NCI-H146 (cell line): ENCODE results near the gene BRDT.
A peak's percentile ranks its signal among the peaks of the same experiment; 100 is the strongest.
"Not testable (repeated sequence)": the region's sequence is repeated elsewhere in the genome, so short reads cannot be mapped to it uniquely, and the experiment has no call there.

ENCODE experiments used
- DNase-seq: peaks from one replicate; lab custom pipeline; 2025; lab: John Stamatoyannopoulos, UW

Gene BRDT

GRCh38 chr1:91993256-91993655 is 44.1 kb downstream of the BRDT start:
- no peak for DNase-seq

DNA sequence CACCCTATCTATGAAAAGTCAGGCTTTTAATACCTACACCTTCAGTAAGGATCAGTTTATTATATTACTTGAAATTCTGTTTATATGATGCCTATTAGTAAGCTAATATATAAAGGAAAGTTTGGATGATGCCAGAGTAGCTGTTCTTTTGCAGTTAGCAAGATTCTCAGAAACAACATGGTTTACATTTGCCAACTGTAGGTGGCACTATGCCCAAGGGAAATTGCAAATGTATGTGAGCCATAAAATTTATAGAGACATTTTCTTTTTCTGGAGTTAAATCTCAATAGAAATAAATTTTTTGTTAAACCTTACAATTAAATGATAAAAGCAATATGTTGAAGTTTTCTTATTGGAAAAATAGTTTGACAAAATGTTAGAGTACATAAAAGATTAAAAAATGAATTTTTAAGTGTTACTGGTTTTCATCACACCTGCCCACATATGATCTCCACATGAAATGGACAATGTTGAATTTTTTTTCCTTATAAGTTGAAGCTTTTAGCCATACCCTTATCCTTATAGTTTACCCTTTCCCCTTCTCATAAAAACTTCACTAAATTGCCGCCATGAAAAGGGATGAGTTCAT is 48.5 kb downstream of the BRDT start:
- peak; percentile 46 for DNase-seq

DNA sequence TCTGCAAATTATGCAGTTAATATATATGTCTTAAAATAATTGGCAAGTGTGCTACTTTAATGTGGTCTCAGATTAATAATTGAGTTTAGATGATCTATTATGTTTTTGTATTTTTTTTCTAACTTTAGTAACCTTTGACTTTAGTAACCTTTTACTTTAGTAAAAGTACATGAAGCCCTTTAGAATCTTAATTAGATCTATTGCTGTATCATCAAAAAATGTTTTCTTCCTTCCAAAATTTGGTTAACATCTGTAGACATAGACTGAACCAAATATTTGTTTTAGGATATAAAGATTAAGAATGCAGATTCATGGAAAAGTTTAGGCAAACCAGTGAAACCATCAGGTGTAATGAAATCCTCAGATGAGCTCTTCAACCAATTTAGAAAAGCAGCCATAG is 54.9 kb downstream of the BRDT start:
- DNase-seq = no peak

DNA sequence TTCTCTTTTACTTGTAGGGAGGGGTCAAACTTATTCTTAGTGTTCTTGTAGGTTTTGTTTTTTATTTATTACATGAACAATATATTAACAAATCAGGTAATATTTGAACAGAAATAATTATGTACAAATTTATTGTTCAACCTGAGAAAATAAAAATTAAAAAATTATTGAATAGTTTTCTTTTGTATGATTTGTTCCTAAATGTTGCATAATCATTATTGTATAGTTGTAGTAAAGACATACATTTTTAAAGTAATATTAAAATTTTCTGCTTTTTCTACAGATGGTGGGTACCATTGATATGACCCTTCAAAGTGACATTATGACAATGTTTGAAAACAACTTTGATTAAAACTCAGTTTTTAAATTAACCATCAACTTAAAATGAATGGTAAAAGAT is 64.7 kb downstream of the BRDT start:
- DNase-seq = no peak

- DNase-seq = no peak
These were observed 67.6 kb downstream of the BRDT start for GRCh38 chr1:92016720-92017316.

GRCh38 chr1:92017656-92018055 is 68.5 kb downstream of the BRDT start:
- DNase-seq = no peak

DNA sequence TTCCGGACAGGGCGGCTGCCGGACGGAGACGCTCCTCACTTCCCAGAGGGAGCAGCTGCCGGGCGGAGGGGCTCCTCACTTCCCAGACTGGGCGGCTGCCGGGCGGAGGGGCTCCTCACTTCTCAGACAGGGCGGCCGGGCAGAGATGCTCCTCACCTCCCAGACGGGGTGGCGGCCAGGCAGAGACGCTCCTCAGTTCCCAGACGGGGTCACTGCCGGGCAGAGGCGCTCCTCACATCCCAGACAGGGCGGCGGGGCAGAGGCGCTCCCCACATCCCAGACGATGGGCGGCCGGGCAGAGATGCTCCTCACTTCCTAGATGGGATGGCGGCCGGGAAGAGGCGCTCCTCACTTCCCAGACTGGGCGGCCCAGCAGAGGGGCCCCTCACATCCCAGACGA is 76.8 kb downstream of the BRDT start:
- not testable (repeated sequence) for DNase-seq

- no peak for DNase-seq
These were observed 77.6 kb downstream of the BRDT start for GRCh38 chr1:92026806-92027205.

DNA sequence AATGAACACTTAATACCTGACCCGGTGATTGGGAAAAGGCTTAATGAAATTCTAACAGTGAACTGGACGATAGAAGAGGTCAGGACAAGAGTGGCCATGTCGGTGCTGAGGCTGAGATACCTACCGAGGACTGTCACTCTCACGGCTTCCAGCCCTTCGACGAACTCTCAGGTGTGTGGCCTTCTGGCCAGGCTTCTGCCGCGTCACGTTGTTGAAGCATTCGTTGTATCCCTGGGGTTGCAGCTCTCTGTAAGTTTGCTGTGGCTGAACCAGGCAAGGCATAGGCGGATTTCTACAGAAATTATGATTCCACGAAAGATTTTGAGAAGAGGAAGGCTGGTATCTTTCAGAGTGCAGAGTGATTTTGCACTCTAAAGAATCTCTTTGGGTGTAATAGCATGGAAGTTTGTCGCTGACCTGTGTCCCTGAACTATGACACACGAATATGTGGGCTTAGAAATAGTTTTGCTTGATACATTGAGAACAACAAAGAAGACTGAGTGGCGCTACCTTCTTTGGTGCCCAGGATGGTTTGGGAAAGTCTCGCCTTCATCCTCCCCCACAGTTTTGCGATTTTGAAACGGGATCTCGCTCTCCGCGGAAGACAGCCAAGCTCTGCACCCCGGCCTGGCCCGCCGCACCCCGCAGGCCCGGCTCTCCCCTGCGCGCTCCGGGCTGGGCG is 80.2 kb downstream of the BRDT start:
- DNase-seq = peak; percentile 19

- peak; percentile 47 for DNase-seq
These were observed 81.5 kb downstream of the BRDT start for GRCh38 chr1:92030656-92031107.

DNA sequence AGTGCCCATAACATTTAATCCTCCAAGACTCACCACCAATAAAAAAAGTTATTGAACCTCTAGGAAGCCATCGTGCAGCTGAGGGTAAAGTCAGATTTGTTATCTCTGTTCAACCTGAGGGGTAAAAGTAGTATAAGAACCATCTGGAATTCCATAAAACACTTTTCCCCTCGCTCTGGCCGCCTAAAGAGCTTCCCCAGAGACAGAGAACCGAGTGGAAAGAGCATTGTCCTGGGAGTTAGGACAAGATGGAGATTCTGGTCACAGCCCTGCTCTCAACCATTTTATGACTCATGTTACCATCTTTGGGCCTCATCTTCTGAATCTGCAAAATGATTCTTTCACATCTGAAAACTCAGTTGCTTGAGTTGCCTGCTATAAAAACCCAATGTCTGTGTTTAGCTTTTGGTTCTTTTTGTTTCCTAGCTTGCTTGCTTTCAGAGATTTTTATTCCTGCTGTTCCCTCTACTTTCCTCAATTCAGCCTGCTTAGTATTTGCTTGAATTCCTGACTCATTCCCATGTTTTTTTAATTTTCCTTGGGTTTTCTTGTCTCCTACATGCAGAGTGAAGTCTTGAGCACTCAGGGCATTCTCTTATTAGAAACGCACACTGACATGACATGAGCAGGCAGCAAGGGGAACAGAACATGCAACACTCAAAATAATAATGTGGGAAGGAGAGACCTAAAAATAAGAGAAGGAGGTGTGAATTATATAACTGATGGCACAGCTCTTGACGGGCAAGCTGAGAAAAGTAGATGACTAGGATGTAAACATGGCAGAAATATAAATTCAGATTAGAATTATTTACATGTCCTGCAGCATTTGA is 82.3 kb downstream of the BRDT start:
- DNase-seq = no peak

DNA sequence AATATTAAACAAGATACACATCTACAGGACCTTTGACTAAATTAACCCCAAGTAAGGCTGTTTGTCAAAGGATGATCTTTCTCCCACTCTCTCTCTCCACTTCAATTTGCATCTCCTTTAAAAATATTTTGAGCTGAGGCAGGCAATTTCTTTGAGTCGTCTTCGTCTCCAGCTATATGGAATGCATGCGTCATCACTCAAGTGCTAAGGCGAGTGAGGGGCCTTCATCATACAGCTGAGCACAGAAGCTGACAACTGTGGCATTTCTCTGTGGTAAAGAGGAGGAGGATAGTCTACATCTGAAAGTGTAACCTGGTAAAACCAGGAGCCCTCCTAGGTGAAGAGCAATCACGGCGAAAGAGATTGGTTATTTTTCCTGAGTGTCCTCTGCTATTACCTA is 88.2 kb downstream of the BRDT start:
- DNase-seq = no peak

GRCh38 chr1:92038695-92039346 is 89.6 kb downstream of the BRDT start:
- no peak for DNase-seq

DNA sequence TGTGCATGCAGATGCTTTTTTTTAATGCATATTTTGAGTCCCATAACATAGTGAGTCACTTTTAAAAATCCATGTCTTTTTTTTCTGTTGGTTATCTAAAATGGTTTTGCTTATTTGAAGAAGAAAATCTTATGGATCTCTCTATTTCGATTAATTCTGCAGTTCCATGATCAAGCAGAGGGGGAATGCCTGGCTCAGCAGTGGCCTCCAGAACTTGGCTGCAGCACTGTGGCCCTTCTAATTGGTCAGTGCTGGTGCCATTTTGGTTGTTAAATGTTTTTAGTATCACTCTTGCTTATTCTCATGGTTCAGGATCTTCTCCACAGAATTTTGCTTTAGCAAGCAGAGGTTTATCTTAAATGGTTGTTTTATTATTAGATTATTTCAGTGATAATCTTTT is 91.8 kb downstream of the BRDT start:
- DNase-seq = no peak

DNA sequence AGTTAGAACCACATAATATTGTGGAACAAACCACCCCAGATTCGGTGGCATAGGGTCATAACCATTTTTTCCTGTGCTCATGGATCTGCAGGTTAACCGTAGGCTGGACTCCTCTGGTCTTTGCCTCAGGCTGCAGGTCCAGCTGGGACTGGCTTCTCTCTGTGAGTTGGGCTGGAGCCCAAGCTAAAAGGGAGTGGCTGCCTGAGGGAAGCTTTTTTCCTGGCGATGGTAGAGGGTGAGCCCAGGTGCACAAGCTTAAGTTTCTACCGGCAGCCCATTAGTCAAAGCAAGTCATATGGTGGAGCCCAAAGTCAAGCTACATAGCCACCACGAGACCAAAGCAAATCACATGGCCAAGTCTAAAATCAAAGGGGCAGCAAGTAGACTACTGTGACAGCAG is 94.4 kb downstream of the BRDT start:
- peak; percentile 45 for DNase-seq

GRCh38 chr1:92045766-92046495 is 96.7 kb downstream of the BRDT start:
- DNase-seq = no peak

DNA sequence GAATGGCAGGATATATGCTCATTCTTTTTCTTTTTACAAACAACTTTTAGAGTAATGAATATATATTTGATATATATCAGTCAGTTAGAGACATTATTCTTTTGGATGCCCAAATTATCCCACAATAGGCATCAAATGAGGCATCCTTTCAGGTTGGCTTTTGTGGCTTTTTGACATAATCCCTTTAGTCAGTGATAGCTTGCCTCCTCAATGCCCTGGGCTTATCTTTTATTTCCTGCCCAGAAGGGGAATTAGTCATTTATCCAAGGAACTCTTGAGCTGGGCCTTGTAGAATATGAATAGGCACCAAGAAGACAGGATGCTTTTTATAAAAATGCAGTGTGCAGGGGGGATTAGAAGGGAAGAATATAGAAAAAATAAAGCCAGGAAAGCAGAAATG is 102.7 kb downstream of the BRDT start:
- DNase-seq = no peak
